22Rv1 (cell line): ENCODE measurements around the gene GNAI3.

Experiments
- ZFX ChIP-seq: fragments of 450-650 bp; IDR thresholded peaks from 2 replicates; pipeline ENCODE4 v1.6.1; 2017; ENCODE audit warnings: antibody characterized with exemption, borderline replicate concordance
- TF ChIP-seq, protein P1 (sequence below): fragments of 450-650 bp; IDR thresholded peaks from 2 replicates; pipeline ENCODE4 v1.5.1; 2017; ENCODE audit warnings: mild to moderate bottlenecking

DNA sequence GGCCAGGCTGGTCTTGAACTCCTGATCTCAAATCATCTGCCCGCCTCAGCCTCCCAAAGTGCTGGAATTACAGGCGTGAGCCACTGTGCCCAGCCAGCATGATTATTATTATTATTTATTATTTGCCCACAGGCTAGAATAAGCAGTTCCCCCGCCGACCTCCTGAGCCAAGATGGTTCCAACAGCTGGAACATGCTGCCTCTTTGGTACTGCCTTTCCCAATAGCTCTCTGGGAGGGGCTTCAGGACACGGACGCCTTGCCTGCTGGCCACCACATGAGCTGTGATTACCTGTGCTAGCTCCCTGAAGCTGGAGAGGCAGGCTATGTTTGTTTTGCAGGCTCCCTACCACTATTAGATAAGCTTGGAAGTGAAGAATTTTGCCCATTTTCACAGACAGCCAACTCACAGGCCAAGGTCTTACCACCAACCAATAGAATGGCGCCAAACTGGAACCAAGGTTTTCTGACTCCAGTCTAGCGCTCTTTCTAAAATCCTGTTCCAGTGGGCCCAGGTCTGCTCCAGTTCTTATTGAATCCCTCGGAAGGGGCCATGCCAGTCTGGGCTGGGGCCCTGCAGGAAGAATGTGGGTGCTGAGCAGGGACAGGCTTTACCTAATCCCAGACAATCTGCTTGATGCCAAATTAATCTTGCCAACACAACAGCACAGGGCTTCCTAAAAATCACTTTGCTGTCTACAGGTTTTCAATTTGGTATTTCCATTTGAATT is 10.8 kb upstream of the GNAI3 start:
- TF ChIP-seq, protein P1, sequence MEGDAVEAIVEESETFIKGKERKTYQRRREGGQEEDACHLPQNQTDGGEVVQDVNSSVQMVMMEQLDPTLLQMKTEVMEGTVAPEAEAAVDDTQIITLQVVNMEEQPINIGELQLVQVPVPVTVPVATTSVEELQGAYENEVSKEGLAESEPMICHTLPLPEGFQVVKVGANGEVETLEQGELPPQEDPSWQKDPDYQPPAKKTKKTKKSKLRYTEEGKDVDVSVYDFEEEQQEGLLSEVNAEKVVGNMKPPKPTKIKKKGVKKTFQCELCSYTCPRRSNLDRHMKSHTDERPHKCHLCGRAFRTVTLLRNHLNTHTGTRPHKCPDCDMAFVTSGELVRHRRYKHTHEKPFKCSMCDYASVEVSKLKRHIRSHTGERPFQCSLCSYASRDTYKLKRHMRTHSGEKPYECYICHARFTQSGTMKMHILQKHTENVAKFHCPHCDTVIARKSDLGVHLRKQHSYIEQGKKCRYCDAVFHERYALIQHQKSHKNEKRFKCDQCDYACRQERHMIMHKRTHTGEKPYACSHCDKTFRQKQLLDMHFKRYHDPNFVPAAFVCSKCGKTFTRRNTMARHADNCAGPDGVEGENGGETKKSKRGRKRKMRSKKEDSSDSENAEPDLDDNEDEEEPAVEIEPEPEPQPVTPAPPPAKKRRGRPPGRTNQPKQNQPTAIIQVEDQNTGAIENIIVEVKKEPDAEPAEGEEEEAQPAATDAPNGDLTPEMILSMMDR: no peak
- TF ChIP-seq ZFX: no peak
